DOHH2 (cell line): ENCODE data around the gene PYGM.

Experiments used
- H3F3A ChIP-seq: fragments of 200-600 bp; sonication (generic), shearing (Covaris generic); 2 replicates; pipeline ENCODE4 v1.6.0; 2016; ENCODE audit warnings: antibody characterized with exemption, mild to moderate bottlenecking; ENCODE audit not compliant: control insufficient read depth, insufficient read depth
- H3K27ac ChIP-seq: fragments of 200-600 bp; sonication (generic); 2 replicates; pipeline ENCODE4 v1.5.1; 2014; ENCODE audit warnings: low read depth, mild to moderate bottlenecking, low read length, moderate library complexity
- H3K27me3 ChIP-seq: fragments of 200-600 bp; sonication (generic); 2 replicates; pipeline ENCODE4 v1.6.1; 2014; ENCODE audit warnings: mild to moderate bottlenecking, low read length, mixed read lengths; ENCODE audit not compliant: control insufficient read depth
- H3K36me3 ChIP-seq: fragments of 200-600 bp; sonication (generic); 2 replicates; pipeline ENCODE4 v1.6.1; 2014; ENCODE audit warnings: mild to moderate bottlenecking, low read length, moderate library complexity, mixed read lengths; ENCODE audit not compliant: control insufficient read depth
- H3K4me1 ChIP-seq: fragments of 200-600 bp; sonication (generic); 2 replicates; pipeline ENCODE4 v1.6.1; 2014; ENCODE audit warnings: mild to moderate bottlenecking, low read length, mixed read lengths; ENCODE audit not compliant: control insufficient read depth
- H3K4me2 ChIP-seq: fragments of 200-600 bp; sonication (generic); 2 replicates; pipeline ENCODE4 v1.6.0; 2014; ENCODE audit warnings: mild to moderate bottlenecking, low read length, moderate library complexity
- H3K4me3 ChIP-seq: fragments of 200-600 bp; sonication (generic); 2 replicates; pipeline ENCODE4 v1.5.1; 2014; ENCODE audit warnings: mild to moderate bottlenecking, low read length, mixed read lengths
- H3K79me2 ChIP-seq: fragments of 200-600 bp; sonication (generic); 2 replicates; pipeline ENCODE4 v1.6.1; 2014; ENCODE audit warnings: mild to moderate bottlenecking, low read length, mixed read lengths; ENCODE audit not compliant: control insufficient read depth
- H3K9me2 ChIP-seq: fragments of 200-600 bp; sonication (generic); replicated peaks from 2 replicates; pipeline ENCODE4 v1.6.1; 2014; ENCODE audit warnings: mild to moderate bottlenecking, low read length, mixed read lengths; ENCODE audit not compliant: control insufficient read depth
- H3K9me3 ChIP-seq: fragments of 200-600 bp; sonication (generic); 2 replicates; pipeline ENCODE4 v1.6.1; 2014; ENCODE audit warnings: antibody characterized with exemption, low read length, mixed read lengths; ENCODE audit not compliant: control insufficient read depth, insufficient read depth
- H4K20me1 ChIP-seq: fragments of 200-600 bp; sonication (generic); 2 replicates; pipeline ENCODE4 v1.6.0; 2014; ENCODE audit warnings: low read depth, mild to moderate bottlenecking, antibody characterized with exemption, low read length, moderate library complexity; ENCODE audit not compliant: control insufficient read depth, insufficient read depth
- CTCF ChIP-seq: fragments of 200-600 bp; sonication (generic); IDR thresholded peaks from one replicate; pipeline ENCODE4 v1.5.1; 2014; ENCODE audit warnings: antibody characterized with exemption, mild to moderate bottlenecking, low read depth, low read length; ENCODE audit not compliant: poor library complexity, severe bottlenecking
- EZH2phosphoT487 ChIP-seq: fragments of 200-600 bp; sonication (generic); IDR thresholded peaks from 2 replicates; pipeline ENCODE4 v1.6.1; 2017; ENCODE audit warnings: borderline replicate concordance, mild to moderate bottlenecking, antibody characterized with exemption, low read length, moderate library complexity, mixed read lengths

The PYGM gene

GRCh38 chr11:64712430-64713015 is 47.3 kb downstream of the PYGM start:
- no peak overlapping the region for H3K4me3 ChIP-seq
- H3K4me2 ChIP-seq = no peak overlapping the region
- no peak overlapping the region for H3K27ac ChIP-seq
- no peaks in the 10 kb centered on the region for H3K9me3 ChIP-seq
- no peaks in the 10 kb centered on the region for H3K79me2 ChIP-seq
- H3K9me2 ChIP-seq = no peaks in the 10 kb centered on the region
- H4K20me1 ChIP-seq = no peaks in the 10 kb centered on the region
- TF ChIP-seq EZH2phosphoT487 (no peak), CTCF (no peak)
- no peaks in the 10 kb centered on the region for H3K36me3 ChIP-seq
- H3K4me1 ChIP-seq = peaks cover 20% of the 10 kb centered on the region
- peaks cover 3% of the 10 kb centered on the region; the same call in 1 of the 2 replicates for H3F3A ChIP-seq
- H3K27me3 ChIP-seq = peaks cover 62% of the 10 kb centered on the region

DNA sequence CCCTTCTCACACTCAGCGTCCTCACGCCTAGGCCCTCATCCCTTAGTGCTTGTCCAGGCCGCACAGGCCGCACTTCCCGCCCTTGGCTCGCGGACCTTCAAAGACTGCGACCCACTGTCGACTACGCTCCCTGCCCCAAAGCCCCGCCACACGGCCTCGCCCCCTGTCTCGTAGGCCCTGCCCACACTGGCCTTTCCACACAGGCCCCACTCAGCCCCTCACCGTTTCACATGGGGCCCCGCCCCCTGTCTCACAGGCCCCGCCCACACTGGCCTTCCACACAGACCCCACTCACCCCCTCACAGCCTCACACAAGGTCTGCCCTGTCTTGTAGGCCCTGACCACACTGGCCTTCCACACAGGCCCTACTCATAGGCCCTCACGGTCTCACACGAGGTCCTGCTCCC is 47.8 kb downstream of the PYGM start:
- Histone ChIP-seq H4K20me1 (no peaks in the 10 kb centered on the region), H3K4me3 (no peak overlapping the region), H3K27ac (no peak overlapping the region), H3K9me3 (no peaks in the 10 kb centered on the region), H3K4me2 (no peak overlapping the region), H3K4me1 (peaks cover 20% of the 10 kb centered on the region), H3F3A (peaks cover 3% of the 10 kb centered on the region; the same call in 1 of the 2 replicates), H3K9me2 (no peaks in the 10 kb centered on the region), H3K27me3 (peaks cover 57% of the 10 kb centered on the region), H3K79me2 (no peaks in the 10 kb centered on the region), H3K36me3 (no peaks in the 10 kb centered on the region)
- TF ChIP-seq CTCF = no peak
- TF ChIP-seq EZH2phosphoT487 = no peak

- H3K9me3 ChIP-seq = no peaks in the 10 kb centered on the region
- H3K79me2 ChIP-seq = no peaks in the 10 kb centered on the region
- no peak overlapping the region for H3K27ac ChIP-seq
- H3F3A ChIP-seq = peaks cover 3% of the 10 kb centered on the region; the same call in 1 of the 2 replicates
- peaks cover 52% of the 10 kb centered on the region for H3K27me3 ChIP-seq
- no peak for TF ChIP-seq EZH2phosphoT487
- TF ChIP-seq CTCF = no peak
- H3K4me1 ChIP-seq = peaks cover 20% of the 10 kb centered on the region
- H3K9me2 ChIP-seq = no peaks in the 10 kb centered on the region
- no peaks in the 10 kb centered on the region for H3K36me3 ChIP-seq
- no peak overlapping the region for H3K4me2 ChIP-seq
- H4K20me1 ChIP-seq = no peaks in the 10 kb centered on the region
- no peak overlapping the region for H3K4me3 ChIP-seq
Measured at GRCh38 chr11:64711138-64711955, 48.4 kb downstream of the PYGM start.
